Measurements from ENCODE around the gene AP1G2. TPM values are rescaled to one million over a fixed set of nuclear protein-coding genes. Genes with fewer than 3 reads are reported as not detected.
A peak's percentile ranks its signal among the peaks of the same experiment; 100 is the strongest.

The AP1G2 gene
- total RNA-seq, 1 experiment from 2014 or later: not detected

DNA sequence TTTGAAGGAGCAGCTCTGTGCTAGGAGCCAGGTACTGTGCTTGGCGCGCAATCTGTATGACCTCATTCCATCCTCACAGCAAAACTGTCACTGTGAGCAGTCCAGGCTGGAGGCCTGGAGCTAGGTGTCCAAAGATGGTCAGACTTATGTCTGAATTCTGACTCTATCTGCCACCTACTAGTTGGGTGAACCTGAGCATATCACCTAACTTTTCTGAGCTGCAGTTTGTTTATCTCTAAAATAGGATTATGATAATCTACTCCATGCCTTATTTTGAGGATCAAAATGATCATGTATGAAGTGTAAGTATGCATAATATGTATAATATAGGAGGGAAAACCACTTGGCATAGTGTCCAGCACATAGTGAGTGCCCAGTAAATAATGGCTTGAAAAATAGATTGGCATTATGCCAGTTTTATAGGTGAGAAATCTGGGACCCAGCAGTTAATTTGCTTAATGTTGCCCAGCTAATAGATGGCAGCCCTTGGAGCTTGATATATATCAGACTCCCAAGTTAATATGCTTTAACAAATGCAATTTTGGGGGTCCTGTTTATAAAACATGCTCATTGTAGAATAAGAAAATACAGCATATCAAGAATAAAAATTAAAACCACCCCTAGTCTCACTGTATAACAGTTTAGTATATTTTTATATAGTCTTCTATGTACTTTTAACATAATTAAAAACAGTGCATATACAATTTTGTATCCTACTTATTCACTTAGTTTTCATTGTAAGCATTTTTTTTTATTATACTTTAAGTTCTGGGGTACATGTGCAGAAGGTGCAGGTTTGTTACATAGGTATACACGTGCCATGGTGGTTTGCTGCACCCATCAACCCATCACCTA is 15.5 kb upstream of the AP1G2 start:
- Histone ChIP-seq H3K27ac (no peak overlapping the region), H3K9me3 (replicated peaks) (no peaks in the 10 kb centered on the region), H3K4me1 (no peaks in the 10 kb centered on the region), H3K36me3 (no peaks in the 10 kb centered on the region), H3K27me3 (no peaks in the 10 kb centered on the region), H3K4me3 (no peak overlapping the region)
- no peak for DNase-seq

- Histone ChIP-seq H3K27ac (no peak overlapping the region), H3K4me3 (no peak overlapping the region), H3K36me3 (no peaks in the 10 kb centered on the region), H3K27me3 (no peaks in the 10 kb centered on the region), H3K9me3 (replicated peaks) (no peaks in the 10 kb centered on the region), H3K4me1 (no peaks in the 10 kb centered on the region)
- DNase-seq: no peak
Measured at GRCh38 chr14:23580948-23581281, 13.3 kb upstream of the AP1G2 start.

- Histone ChIP-seq H3K27me3 (no peaks in the 10 kb centered on the region), H3K9me3 (replicated peaks) (no peaks in the 10 kb centered on the region)
Measured at GRCh38 chr14:23580152-23580926, 12.7 kb upstream of the AP1G2 start.

GRCh38 chr14:23579739-23580138 is 12.1 kb upstream of the AP1G2 start:
- Histone ChIP-seq H3K4me3 (no peak overlapping the region), H3K36me3 (no peaks in the 10 kb centered on the region), H3K27me3 (no peaks in the 10 kb centered on the region), H3K27ac (no peak overlapping the region), H3K4me1 (no peaks in the 10 kb centered on the region), H3K9me3 (replicated peaks) (no peaks in the 10 kb centered on the region)
- no peak for DNase-seq

More at GRCh38 chr14:23580152-23580926, 12.7 kb upstream of the AP1G2 start:
- Histone ChIP-seq H3K4me1 (no peaks in the 10 kb centered on the region), H3K36me3 (no peaks in the 10 kb centered on the region), H3K4me3 (no peak overlapping the region), H3K27ac (no peak overlapping the region)
- DNase-seq: no peak

DNA sequence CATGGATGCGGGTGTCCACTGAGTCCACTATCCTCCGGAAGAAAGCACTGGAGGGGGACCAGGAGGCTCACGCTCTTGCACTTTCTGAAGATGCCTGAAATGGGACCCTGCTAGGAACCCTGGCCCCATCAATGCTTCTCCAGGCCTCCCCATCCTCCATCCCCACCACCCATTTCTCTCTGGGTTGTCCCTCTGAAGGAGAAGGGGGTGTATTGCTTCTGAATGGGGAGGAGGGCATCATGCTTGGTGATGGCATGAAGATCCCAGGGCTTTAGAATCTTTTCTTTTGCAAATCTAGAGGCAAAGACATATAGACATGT is 11.7 kb upstream of the AP1G2 start:
- Histone ChIP-seq H3K27me3 (no peaks in the 10 kb centered on the region; the same call in 1 of the 2 replicates), H3K4me1 (no peaks in the 10 kb centered on the region), H3K36me3 (no peaks in the 10 kb centered on the region), H3K4me3 (no peak overlapping the region), H3K9me3 (replicated peaks) (no peaks in the 10 kb centered on the region), H3K27ac (no peak overlapping the region)
- DNase-seq: no peak

DNA sequence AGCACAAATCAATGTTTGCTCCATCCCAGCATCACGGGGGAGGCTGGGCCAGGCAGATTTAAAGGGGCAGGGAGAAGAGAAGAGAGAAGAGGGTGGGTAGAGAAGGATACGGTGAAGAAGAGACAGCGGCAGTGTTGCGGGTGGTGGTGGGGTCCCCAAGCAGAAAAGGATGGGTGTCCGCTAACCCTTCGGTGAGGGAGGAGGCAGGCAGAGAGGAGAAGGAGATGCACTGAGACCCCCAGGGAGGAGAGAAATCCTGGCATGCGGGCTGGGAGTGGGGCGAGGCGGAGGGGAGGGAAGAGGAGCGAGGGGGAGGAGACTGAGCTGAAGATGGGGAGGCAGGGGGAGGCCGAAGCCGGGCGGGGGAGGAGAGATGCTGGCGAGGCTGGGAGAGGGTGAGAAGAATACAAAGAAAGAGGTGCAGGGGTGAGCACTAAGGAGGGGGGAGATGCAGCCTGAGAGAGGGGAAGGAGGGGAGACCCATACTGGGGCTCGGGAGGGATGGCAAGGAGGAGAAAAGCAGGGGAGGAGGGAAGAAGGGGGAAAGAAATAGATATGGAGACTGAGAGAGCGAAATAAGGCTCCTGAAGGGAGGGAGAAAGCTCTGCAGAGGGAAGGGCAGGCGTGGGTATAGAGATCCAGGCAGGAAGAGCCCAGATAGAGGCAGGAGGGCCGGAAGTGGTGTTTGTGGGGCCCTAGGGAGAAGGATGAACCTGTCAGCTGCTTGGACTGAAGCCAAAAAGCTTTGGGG is 11.1 kb upstream of the AP1G2 start, which contains the start of gene JPH4:
Gene JPH4 (minus strand): TSS at position 231 of the 751 bp plus-strand sequence. CDS start 1,337 bp downstream, outside the sequence.
- Histone ChIP-seq H3K27me3 (no peaks in the 10 kb centered on the region; the same call in 1 of the 2 replicates), H3K4me3 (no peak within 1 kb of the TSS; the same call in 1 of the 2 replicates), H3K4me1 (no peaks in the 10 kb centered on the region), H3K27ac (no peak within 1 kb of the TSS), H3K9me3 (replicated peaks) (no peaks in the 10 kb centered on the region), H3K36me3 (no peaks in the 10 kb centered on the region)
- DNase-seq: peak; percentile 70 to 76

DNA sequence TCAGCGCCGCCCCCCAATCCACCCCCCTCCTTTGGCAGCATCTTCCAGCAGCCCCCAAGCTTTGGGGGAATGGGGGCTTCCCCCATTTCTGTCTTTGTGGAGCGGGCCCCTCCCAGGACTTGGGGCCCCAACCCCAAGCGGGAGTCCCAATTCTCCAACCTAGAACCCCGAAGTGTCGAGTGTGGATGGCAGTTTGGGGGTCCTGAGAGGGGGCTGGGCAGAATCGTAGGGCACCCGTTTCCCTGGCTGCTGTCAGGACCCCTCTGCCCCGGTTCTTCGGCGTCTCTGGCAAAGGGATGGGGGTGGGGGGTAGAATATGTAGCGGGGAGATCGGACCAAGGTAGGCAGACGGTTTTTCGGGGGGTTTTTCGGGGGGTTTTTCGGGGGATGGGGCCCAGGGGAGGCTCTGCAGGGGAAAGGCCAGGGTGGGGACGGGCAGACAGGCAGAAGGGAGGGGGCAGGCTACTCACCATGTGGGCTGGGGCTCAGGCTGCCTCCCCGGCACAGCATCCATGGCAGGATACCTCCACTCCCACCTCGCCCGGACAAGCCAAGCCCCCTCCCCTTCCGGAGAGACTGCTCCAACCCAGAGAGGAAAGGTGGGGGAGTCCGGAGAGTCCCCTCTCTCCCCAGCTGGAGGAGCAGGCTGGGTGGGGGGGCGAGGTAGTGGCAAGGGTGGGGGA is 10.3 kb upstream of the AP1G2 start:
- Histone ChIP-seq H3K4me1 (no peaks in the 10 kb centered on the region), H3K27ac (no peak overlapping the region), H3K9me3 (replicated peaks) (no peaks in the 10 kb centered on the region), H3K27me3 (peaks cover 4% of the 10 kb centered on the region; the same call in 1 of the 2 replicates), H3K4me3 (no peak overlapping the region), H3K36me3 (no peaks in the 10 kb centered on the region)
- DNase-seq: no peak

DNA sequence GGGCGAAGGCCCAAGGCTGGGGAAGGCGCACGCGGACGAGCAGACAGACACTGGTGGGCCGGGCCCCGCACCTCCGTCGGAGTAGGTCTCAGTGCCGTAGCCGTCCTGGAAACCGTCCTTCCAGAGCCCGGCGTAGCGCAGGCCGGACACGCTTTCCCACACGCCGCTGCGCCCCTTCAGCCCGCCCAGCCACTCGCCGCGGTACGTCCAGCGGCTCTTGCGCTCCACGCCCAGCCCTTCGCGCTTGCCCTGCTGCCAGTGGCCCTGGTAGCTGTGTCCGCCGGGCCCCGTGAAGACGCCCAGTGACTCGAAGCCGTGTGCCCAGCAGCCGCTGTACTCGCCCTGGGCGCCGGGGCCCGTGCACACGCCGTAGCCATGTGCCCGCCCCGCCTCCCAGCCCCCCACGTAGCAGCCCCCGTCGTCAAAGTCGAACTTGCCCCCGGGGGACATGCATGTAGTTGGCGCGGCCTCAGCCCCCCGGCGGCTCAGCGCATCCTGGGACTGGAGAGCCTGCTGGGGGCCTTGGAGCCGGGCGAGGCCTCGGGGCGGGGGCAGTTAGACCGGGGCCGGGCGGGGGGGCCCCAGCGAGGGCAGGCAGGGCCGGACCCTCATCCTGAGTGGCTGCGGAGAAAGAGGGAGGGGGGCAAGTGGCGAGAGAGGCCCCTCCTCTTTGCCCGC is 9.6 kb upstream of the AP1G2 start:
- Histone ChIP-seq H3K27me3 (peaks cover 11% of the 10 kb centered on the region; the same call in 1 of the 2 replicates), H3K27ac (no peak overlapping the region), H3K9me3 (replicated peaks) (no peaks in the 10 kb centered on the region), H3K4me1 (no peaks in the 10 kb centered on the region), H3K36me3 (no peaks in the 10 kb centered on the region), H3K4me3 (no peak overlapping the region)
- DNase-seq: no peak

DNA sequence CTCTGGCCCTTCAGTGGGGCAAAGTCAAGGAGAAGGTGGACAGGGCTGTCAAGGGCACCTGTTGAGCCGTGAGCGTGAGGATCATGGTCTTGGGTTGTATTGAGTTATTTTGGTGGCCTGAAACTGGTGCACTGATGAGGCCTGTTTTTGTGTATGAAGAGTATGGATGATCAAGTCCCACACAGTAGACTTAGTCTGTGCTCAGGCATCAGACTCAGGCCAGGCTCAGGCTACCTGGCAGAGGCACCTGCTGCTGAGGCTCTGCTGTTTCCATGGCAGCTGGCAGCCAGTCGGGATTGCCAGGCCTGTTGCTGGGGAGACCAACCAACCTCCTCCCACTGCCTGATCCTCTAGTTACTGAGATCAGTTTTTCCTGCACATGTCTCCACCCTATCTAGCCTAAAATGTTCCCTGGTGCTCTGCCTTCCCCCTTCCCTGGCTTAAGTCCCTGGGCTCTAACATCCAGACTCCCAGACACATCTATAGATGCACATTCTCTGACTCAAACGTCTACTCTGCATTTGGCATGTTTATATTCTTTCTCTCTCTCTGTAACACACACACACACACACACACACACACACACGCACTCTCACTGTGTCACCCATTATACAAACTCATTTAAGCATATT is 5.9 kb upstream of the AP1G2 start:
- no peaks in the 10 kb centered on the region for H3K4me1 ChIP-seq
- peaks cover 30% of the 10 kb centered on the region for H3K27me3 ChIP-seq
- H3K36me3 ChIP-seq: no peaks in the 10 kb centered on the region
- no peak overlapping the region for H3K4me3 ChIP-seq
- H3K27ac ChIP-seq: no peak overlapping the region
- H3K9me3 ChIP-seq (replicated peaks): no peaks in the 10 kb centered on the region
- DNase-seq: no peak

DNA sequence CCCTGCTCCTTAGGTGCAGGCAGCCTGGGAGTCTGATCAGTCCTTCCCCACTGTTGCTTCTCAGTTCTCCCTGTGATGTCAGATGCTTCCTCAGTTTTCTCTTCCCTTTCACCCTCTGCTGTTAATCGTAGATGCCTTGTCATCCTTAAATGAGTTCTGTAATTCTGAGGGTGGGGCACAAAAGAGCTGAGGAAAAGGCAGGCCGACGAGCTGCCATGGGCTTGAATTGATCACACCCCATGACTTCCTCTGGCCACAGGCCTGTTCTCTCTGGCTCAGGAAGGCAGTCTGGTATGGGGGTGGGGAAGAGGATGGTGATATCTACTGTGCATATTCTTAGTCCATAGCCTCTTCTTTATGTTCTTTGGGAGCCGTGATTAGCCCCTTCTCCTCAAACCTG is 5.2 kb upstream of the AP1G2 start:
- Histone ChIP-seq H3K27ac (no peak overlapping the region), H3K27me3 (peaks cover 34% of the 10 kb centered on the region), H3K9me3 (replicated peaks) (no peaks in the 10 kb centered on the region), H3K4me3 (no peak overlapping the region), H3K4me1 (no peaks in the 10 kb centered on the region), H3K36me3 (no peaks in the 10 kb centered on the region)
- no peak for DNase-seq

DNA sequence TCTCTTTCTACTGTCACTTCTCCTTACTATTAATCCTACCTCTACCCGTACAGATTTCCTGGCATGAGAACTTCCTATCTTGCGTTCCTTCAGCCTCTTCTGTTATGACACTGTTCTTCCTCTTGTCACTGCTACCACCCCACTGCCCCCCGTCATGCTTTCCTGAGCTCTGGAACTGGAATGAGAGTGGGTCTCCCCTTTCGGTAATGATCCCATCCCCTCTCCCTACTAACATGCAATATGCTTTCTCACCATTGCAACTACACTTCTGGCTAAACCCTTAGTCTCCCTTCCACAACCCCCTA is 4.9 kb upstream of the AP1G2 start:
- no peak for DNase-seq
- Histone ChIP-seq H3K36me3 (no peaks in the 10 kb centered on the region), H3K4me3 (no peak overlapping the region), H3K9me3 (replicated peaks) (no peaks in the 10 kb centered on the region), H3K4me1 (no peaks in the 10 kb centered on the region), H3K27me3 (peaks cover 34% of the 10 kb centered on the region), H3K27ac (no peak overlapping the region)

DNA sequence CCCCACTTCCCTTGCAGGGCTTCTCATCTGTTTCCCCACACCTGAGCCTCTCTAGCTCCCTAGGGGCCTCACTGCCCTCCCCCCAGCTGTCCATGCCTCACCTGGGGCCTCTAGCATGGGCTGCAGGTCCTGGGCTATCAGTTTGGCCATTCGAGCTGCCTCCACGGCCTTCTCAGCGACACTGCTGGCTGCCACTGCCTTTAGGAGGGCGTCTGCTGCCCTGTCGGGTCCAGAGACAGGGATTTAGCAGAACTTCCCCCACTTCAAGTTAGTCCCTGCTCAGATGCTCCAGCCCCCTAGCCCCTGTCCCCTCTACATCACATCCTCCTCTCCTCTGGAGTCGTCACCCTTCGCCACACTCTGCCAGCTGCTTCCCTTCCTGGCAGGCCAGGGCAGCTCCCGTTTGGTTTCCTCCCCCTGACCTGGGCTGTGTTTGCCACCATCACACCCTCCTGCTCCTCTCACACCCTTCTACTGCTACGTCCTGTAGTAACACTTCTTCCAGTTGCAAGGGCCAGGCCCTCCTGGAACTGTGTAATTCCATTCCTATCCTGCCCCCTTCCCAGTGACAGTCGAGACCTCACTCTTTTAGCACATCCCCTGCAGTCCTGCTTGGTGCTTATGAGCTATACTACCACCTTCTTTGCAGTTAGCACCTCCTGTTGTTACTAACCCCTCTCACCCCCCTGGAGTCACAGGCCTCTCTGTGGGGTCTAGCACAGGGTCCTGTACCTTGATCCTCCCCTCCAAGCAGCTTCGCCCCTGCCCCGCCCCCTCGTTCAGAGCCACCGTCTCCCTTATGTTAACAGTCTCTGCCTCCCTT is 4.3 kb upstream of the AP1G2 start:
- no peak overlapping the region for H3K27ac ChIP-seq
- H3K4me3 ChIP-seq: no peak overlapping the region
- DNase-seq: no peak
- H3K27me3 ChIP-seq: peaks cover 34% of the 10 kb centered on the region
- no peaks in the 10 kb centered on the region for H3K4me1 ChIP-seq
- no peaks in the 10 kb centered on the region for H3K36me3 ChIP-seq
- H3K9me3 ChIP-seq (replicated peaks): no peaks in the 10 kb centered on the region

- Histone ChIP-seq H3K9me3 (replicated peaks) (no peaks in the 10 kb centered on the region), H3K4me3 (no peak overlapping the region), H3K27me3 (peaks cover 42% of the 10 kb centered on the region), H3K36me3 (no peaks in the 10 kb centered on the region), H3K27ac (no peak overlapping the region), H3K4me1 (no peaks in the 10 kb centered on the region)
- DNase-seq: no peak
Measured at GRCh38 chr14:23570806-23571483, 3.4 kb upstream of the AP1G2 start.
